ENCODE results near the gene FSTL5.
A peak's percentile ranks its signal among the peaks of the same experiment; 100 is the strongest.
"Not testable (repeated sequence)": the region's sequence is repeated elsewhere in the genome, so short reads cannot be mapped to it uniquely, and the experiment has no call there.

The FSTL5 gene

GRCh38 chr4:161823450-161823849 is 340.4 kb downstream of the FSTL5 start:
- DNase-seq, result no peak

- DNase-seq, result no peak
Observed at GRCh38 chr4:161822174-161822573, 341.6 kb downstream of the FSTL5 start.

- DNase-seq, result no peak
Observed at GRCh38 chr4:161817914-161818313, 345.9 kb downstream of the FSTL5 start.

- no peak for DNase-seq
Observed at GRCh38 chr4:161816958-161817357, 346.8 kb downstream of the FSTL5 start.

GRCh38 chr4:161815841-161816240 is 348.0 kb downstream of the FSTL5 start:
- DNase-seq, result no peak

- DNase-seq, result no peak
Observed at GRCh38 chr4:161813889-161814288, 349.9 kb downstream of the FSTL5 start.

GRCh38 chr4:161813389-161813788 is 350.4 kb downstream of the FSTL5 start:
- no peak for DNase-seq

GRCh38 chr4:161803171-161803570 is 360.6 kb downstream of the FSTL5 start:
- no peak for DNase-seq

- DNase-seq, result no peak
Observed at GRCh38 chr4:161799710-161800109, 364.1 kb downstream of the FSTL5 start.

GRCh38 chr4:161792991-161793390 is 370.8 kb downstream of the FSTL5 start:
- DNase-seq, result no peak

- no peak for DNase-seq
Observed at GRCh38 chr4:161791796-161792556, 371.8 kb downstream of the FSTL5 start.

GRCh38 chr4:161767116-161767515 is 396.7 kb downstream of the FSTL5 start:
- no peak for DNase-seq

GRCh38 chr4:161762796-161763195 is 401.0 kb downstream of the FSTL5 start:
- peak; percentile 51 for DNase-seq

GRCh38 chr4:161760008-161760407 is 403.8 kb downstream of the FSTL5 start:
- no peak for DNase-seq

GRCh38 chr4:161758412-161758811 is 405.4 kb downstream of the FSTL5 start:
- DNase-seq, result not testable (repeated sequence)

GRCh38 chr4:161728929-161729328 is 434.9 kb downstream of the FSTL5 start:
- DNase-seq, result no peak

GRCh38 chr4:161721947-161722346 is 441.9 kb downstream of the FSTL5 start:
- DNase-seq, result no peak

GRCh38 chr4:161717084-161717483 is 446.7 kb downstream of the FSTL5 start:
- no peak for DNase-seq

- DNase-seq, result no peak
Observed at GRCh38 chr4:161714931-161715330, 448.9 kb downstream of the FSTL5 start.

- DNase-seq, result peak; percentile 30
Observed at GRCh38 chr4:161714022-161714751, 449.6 kb downstream of the FSTL5 start.

GRCh38 chr4:161704653-161705052 is 459.1 kb downstream of the FSTL5 start:
- no peak for DNase-seq

- no peak for DNase-seq
Observed at GRCh38 chr4:161704040-161704439, 459.8 kb downstream of the FSTL5 start.

- no peak for DNase-seq
Observed at GRCh38 chr4:161702287-161702686, 461.5 kb downstream of the FSTL5 start.

- DNase-seq, result no peak
Observed at GRCh38 chr4:161696944-161697343, 466.9 kb downstream of the FSTL5 start.
